ENCODE results near the gene NME2.
"Not testable (repeated sequence)": the region's sequence is repeated elsewhere in the genome, so short reads cannot be mapped to it uniquely, and the experiment has no call there.

Gene NME2

DNA sequence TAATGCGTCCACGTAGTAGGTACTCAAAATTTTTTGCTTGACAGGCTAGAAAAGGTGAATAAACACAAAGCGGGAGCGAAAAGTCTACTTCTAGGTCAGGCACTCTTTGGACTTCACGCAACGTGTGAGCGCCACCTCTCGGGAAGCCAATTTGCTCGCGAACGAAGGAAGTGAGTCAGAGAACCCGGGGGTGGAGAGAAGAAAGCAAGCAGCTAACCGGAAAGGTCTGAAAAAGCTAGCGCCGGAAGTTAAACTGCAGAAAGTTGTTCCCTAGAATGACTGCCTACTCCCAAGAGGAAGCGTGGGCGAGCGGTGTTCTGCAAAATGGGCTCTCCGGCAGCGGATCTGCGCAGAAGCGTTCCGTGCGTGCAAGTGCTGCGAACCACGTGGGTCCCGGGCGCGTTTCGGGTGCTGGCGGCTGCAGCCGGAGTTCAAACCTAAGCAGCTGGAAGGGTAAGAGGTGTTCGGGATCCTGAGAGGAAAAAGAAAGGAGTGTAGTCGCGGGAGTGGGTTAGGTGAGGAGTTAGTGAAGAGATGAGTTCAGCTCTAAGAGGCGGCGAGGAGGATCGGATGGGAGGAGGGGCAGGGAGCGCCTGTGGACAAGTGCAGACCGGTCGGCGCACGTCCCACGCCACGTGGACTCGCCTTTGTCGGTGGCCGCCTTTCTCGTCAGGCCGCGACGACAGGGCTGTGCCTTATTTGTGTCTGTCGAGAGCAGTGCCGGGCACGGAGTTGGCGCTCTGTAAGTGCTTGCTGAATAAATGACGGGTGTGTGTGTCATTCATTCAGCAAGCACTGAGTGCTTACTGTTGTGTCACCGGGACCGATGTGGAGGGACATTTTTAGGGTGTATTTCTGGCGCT, 12.8 kb upstream of the NME2 start, which contains the start of gene NME1:
Gene NME1, plus strand, starts transcription at position 350 of the 863 bp plus-strand sequence. CDS start 2,096 bp downstream, outside the sequence.
- DNase-seq, result peak; percentile 99

DNA sequence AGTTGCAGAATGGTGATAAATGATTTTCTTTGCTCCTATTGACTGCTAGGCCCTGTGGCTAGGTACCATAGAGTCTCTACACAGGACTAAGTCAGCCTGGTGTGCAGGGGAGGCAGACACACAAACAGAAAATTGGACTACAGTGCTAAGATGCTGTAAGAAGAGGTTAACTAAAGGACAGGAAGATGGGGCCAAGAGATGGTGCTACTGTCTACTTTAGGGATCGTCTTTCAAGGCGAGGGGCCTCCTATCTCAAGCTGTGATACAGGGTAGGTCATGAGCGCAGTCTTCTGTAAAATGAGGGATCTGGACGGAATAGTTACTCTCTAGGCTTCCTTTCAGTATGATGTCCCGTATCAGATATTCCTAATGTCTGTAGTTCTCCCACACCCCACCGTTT, 12.0 kb upstream of the NME2 start:
- DNase-seq, result no peak

DNA sequence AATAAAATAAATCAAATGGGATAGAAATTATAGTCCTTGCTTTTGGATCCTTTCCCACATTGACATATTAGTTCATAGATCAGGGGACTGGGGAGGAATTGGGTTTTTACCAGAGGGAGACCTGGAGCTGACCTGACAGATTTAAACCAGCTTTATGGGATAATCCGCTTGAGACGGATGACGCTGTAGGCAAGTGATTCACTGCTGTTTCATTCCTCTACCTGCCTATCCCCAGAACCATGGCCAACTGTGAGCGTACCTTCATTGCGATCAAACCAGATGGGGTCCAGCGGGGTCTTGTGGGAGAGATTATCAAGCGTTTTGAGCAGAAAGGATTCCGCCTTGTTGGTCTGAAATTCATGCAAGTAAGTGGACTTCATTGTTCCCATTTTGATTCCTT, 10.8 kb upstream of the NME2 start:
- DNase-seq, result no peak

DNA sequence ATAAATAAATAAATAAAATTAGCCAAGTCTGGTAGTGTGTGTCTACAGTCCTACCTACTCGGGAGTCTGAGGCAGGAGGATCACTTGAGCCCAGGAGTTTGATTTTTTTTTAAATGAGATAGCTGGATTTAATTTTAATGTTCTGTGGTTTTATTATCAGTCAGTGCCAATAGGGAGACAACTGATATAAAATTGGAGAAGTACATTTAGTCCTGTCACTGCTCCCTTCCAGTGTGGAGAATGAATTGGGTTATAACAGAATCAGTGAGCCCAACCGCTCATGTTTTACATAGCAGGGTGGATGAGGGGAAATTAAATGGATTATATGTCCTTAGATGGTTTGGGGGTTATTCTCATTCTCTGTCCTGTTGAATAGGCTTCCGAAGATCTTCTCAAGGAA, 6.6 kb upstream of the NME2 start:
- DNase-seq, result no peak

DNA sequence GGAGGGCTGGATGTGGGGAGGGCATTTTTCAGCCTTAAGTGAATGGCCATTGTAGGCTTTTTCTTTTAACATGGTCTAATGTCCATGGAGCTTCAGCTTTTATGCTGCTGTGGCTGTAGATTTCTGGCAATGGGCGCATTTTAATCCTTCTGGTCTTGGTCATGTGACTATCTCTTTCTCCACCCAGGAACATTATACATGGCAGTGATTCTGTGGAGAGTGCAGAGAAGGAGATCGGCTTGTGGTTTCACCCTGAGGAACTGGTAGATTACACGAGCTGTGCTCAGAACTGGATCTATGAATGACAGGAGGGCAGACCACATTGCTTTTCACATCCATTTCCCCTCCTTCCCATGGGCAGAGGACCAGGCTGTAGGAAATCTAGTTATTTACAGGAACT, 4.7 kb upstream of the NME2 start:
- DNase-seq, result no peak

DNA sequence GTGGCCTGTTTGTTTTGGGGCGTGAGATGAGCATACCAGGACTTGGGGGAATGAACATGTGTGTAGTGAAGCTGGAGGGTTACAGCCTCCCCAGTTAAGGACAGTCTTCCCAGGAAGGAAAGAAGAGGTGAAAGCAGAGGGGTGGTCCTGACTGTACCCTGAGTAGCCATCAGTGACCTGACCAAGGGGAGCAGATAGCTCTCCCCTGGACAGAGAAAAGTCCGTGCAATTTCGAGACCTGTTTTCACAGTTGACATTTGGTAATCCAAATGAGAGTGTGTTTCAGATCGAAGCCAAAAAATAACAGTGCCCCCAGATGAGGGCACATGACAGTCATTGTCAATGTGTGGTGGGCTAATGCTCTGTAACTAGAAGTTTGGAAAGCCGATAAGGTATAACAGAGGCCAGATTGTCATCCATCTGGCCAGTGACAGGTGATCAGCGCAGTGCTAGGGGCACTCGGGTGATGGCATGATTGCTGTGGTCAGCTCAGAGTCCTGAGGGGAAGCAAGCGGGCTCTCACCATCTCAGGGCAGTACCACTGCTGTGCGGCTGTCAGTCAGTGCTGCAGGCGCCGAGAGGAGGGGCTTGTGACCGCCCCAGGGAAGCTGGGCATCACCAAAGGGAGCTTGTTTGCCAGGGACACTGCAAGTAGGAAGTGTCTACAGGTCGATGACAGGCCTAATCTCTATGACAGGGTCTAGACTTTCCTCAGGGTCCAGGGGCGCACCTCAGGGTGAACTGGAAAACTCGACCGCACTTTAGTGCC, 1.1 kb upstream of the NME2 start:
- DNase-seq, result no peak

DNA sequence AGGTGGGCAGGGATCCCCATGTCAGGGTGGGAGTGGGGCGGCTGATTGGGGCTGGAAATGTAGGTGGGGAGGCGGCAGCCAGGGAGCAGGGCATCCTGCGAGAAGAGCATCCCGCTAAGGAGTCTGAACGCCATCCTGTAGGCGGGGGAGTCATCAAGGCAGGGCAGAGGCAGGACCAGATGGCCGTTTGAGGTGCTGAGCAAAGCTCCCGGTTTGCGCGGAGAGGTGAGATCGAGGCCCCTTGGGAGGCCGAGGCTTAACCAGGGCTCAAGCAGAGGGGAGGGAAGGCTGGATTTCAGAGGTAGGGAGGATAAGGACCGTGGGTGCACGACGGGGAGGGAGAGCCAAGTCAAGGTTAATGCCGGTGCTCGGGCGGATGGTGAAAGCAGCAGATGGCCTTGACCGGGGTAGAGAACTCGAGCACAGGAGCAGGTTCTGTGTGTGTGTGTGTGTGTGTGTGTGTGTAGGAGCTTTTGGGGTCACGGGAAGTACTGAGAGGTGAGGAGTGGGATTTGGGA, 472 bp upstream of the NME2 start:
- no peak for DNase-seq

DNA sequence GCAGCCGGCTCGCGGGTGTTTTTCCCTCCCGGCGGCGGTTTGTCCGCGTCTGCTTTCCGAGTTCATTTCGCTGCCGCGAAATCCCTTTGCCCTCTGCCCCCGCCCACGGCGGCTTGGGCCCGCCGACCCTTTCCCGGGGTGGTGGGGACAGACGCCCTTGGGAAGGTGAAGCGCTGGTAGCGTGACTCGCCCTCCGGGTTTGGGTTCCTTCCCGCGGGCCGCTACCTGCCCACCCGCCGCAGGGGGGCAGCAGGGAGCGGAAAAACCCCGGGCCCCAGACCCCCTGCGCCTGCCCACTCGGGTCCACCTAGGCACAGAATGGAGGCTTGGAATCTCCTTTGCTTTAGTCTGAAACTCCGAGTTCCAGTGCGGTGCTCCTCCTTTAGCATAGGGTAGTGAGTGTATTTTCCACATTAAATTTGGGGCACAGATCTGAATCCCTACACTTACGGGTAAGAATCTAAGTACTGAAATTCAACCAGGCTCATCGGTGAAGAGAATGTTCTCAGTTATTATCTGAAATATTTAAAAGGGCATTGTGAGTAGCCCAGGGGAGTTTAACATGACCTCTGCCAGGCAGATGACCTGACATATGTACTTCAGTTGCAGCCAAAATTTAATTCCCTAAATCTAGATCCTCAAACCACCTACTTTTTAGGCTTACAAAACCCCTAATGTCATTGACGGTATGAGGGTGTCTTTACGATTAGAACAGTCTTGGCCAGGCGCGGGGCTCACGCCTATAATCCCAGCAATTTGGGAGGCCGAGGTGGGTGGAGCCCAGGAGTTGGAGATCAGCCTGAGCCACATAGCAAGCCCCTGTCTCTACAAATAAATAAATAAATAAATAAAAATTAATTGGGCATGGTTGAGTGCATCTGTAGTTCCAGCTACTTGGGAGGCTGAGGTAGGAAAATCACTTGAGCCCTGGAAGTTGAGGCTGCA, 1.0 kb downstream of the NME2 start:
- DNase-seq, result peak; percentile 52

DNA sequence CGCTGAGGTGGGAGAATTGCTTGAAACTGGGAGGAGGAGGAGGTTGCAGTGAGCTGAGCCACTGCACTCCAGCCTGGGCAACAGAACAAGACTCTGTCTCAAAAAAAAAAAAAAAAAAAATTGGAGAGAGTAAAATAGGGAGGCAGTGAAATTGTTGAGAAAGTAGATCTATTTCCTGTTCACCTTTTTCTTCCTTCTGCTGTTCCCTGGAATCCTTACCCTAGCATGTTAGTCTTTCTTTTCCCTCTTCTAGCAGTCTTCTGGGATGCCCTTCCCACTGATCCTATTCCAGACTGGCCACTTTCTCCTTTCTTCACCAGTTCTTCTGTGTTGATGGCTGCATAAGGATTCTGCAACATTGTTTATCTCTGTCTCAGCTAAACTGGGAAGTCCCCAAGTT, 3.1 kb downstream of the NME2 start:
- no peak for DNase-seq

DNA sequence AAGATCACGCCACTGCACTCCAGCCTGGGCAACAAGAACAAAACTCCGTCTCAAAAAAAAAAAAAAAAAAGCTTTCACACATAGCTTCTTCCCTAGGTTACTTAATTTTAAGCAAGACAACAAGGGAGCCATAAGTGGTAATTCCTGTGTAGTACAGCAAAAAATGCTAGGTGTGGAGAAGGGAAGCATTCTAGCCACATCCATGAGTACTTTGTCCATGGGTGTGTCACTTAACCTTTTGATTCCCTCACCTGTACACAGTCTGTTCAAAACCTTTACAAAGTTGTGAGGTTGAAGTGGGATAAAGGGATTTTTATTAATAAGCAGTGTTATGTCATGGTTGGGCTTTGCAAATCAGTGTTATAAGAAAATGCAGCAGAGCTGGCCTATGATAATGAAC, 4.5 kb downstream of the NME2 start:
- DNase-seq, result no peak

DNA sequence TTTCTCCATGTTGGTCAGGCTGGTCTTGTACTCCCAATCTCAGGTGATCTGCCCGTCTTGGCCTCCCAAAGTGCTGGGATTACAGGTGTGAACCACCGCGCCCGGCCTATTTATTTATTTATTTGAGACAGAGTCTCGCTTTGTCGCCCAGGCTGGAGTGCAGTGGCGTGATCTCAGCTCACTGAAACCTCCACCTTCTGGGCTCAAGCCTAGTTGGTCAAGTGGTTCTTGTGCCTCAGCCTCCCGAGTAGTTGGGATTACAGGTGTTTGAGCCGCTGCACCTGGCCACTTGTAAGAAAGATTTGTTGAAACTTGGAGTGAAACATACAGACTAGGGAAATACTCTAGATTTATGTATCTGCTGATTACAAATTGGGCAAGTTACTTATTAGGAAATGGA, 5.8 kb downstream of the NME2 start:
- DNase-seq, result not testable (repeated sequence)

DNA sequence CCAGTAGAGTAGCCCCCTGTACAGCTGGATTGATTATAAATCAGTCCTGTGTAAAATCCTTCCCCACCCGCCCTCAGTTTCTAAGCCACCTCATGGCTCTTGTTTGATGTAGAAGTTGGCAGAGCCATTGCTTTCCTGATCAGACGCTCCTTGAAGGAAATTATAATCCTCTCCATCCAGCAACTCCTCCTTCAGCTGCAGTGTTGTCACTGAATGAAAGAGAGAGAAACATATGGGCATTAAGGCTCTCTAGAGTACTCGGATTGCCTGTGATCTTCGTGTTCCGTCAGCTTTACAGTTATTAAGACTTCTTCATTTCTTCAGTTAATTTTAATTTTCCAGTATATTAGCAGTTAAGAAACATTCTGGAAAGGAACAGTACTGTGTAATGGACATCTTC, 14.3 kb downstream of the NME2 start:
- no peak for DNase-seq

DNA sequence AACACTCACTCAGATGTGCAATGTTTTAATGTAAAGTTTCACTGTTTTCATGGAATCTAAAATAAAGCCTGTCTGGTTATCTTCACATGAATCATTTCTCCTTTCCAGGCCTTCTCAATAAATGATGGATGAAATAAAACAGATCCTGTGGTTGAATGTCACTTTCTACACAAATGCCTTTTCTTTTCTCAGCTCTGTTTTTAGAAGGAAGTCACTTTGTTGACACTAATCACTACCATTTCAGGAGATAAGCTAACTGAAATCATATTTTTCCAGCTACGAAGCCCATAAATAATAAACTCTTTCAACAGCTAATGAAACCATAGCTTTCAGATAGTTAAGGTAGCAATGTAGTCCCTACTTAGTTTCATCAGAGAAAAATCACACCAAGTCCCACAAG, 17.9 kb downstream of the NME2 start:
- no peak for DNase-seq

DNA sequence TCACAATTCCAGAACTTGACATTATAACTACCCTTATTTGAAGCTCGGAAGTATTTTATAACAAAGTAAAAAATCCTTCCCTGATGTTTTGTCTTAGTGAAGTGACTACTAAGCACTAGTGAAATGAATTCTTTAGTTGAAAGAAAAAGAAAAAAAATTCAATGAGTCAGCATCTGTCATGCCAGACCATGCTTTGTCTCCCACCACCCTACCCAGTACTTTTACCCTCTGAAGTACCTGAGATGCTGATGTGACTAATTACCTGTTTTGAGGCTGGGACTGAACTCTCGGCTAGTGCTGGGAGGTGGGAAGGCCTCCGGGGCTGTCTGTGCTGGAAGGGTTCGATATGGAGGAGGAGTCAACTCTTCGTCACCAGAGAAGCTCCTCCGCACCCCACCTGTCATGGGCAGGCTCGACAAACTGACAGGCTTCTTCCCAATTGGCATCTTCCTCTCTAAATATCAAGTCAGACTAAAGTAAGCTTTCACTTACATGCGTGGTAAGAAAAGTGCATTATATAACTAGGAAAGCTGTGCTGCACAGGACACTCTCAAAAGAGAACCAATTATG, 19.6 kb downstream of the NME2 start:
- no peak for DNase-seq

DNA sequence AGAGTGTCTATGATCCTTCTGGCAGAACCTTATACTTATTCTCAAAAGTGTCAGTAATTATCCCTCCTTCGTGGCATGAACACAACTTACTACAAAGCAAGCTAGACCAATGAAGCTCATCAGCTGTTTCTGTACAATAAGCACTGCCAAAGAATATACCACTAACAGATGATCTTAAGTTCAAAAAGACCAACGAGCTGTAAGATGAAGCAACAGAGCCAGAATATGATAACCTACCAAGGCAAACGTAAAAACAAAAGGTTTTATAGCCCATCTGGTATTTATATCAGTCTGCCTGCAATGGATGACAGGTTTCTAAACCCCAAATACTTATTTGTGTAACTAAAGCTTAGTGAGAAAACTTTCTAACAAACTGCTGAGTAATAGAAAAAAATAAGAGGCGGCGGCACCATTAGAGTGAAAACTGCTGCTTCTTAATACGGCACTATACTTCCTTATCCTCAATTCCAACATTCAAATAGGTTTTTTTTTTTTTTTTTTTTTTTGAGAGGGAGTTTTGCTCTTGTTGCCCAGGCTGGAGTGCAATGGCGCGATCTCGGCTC, 22.1 kb downstream of the NME2 start:
- DNase-seq, result no peak

DNA sequence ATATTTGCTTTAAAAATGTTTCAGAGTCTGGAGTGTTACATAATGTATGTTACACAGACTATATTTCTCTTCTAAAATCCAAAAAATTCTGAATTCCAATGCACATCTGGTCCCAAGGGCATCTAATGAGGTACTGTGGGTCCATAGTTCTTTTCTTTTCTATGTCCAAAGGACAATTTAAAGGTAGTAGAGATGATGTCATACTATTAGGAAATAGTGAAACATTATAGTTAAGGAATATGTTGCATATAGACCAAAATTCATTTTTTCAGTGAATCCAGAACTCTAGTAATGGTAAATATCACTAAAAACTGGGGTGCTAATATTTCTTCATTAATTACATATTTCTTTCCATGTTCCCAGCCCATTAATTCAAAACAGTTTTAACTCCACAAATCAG, 23.0 kb downstream of the NME2 start:
- no peak for DNase-seq

DNA sequence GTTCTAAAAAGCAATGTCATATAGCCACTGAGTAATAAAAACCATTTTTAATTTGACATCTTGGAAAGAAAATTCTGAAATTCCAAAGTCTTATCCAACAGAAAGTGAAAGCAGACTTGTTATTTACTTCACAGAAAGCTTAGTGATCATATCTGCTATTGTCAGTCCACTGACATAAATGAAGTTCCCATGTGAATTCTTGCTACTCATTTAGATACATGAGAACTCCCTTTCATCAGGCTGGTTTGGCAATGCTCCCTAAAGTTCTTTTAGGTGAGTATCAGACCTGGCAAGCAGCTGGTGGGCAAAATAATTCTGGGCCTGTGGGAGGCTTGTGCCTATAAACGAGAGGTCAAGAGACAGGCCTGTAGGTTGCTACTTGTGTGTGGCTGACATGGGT, 23.4 kb downstream of the NME2 start:
- no peak for DNase-seq

DNA sequence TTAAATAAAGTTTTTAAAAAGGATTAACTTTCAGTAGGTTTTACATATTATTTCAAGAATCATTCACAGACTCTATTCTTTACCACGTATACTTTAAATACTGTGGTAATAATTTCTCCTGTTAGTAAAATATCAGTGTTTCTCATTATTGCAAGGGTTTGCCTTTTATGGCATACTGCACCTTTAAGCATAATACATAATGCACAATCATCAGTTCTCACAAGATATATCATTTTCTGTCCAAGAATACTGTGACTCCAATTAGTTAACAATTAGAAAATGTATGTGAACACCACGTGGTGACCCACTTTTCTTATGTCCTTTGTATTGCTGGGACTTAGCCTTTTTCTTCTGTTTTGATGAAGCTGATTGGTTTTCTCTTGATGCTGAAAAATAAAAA, 25.7 kb downstream of the NME2 start:
- DNase-seq, result no peak

DNA sequence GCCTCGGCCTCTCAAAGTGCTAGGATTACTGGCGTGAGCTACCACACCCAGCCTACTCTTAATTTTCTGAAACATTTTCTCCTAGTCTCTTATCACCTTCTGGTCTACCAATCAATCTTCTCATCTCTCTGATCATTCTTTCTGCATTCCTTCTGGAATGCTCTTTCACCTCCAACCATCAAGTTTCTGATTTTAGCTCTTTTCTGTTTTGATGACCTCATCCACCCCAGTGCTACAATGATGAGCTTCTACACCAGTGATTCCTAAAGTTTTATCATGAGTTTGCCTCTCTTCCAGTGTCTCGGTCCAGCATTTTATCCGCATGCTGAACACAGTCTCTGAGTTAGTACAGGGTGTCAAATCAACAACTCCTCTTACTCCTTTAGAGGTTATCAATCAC, 31.5 kb downstream of the NME2 start:
- no peak for DNase-seq

DNA sequence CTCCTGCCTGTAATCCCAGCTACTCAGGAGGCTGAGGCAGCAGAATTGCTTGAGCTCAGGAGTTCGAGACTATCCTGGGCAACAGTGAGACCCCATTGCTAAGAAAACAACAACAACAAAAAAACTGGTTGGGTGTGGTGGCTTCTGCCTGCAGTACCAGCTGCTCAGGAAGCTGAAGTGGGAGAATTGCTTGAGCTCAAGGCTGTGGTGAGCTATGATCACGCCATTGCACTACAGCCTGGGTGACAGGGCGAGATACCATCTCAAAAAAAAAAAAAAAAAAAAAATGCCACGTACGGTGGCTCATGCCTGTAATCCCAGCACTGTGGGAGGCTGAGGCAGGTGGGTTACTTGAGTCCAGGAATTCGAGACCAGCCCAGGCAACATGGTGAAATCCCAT, 34.1 kb downstream of the NME2 start:
- DNase-seq, result no peak

DNA sequence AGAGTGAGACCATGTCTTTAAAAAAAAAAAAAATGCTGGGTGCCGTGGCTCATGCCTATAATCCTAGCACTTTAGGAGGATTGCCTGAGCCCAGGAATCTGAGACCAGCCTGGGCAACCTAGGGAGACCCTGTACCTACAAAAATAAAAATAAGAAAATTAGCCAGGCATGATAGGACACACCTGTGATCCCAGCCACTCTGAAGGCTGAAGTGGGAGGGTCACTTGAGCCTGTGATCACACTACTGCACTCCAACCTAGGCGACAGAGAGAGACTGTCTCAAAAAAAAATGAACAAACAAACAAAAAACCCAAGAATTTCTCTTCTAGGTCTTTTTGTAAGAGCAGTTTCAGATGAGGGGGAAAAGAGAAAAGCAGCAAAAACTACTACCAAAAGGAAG, 34.6 kb downstream of the NME2 start:
- DNase-seq, result no peak

DNA sequence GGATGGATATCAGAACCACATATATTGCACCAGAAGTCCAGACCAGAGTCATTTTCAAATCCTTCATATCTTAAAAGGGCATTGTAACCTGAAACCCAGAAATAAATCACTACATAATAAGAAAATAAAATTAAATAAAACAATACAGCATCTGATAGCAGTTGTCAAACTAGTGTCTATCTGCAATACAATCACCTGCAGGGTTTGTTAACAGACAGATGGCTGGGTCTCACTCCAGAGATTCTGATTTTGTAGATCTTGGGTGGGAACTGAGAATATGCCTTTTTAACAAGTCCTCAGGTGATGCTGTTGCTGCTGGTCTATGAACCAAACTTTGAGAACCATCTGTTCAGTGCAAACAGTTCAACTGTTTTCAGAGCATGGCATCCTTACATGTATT, 37.6 kb downstream of the NME2 start:
- no peak for DNase-seq
